Osteoblast (primary cell): ENCODE data around the gene GRIA4. TPM values are rescaled to one million over a fixed set of nuclear protein-coding genes. Genes with fewer than 3 reads are reported as not detected.

ENCODE experiments used
- DNase-seq: peaks from one replicate; pipeline ENCODE4 v3.0.0; 2011; ENCODE audit warnings: low spot score, mixed read lengths; ENCODE audit not compliant: insufficient read length; ENCODE audit errors: missing footprints
- H2AFZ ChIP-seq: 2 replicates; pipeline ENCODE4 v1.6.0; 2011; ENCODE audit warnings: mild to moderate bottlenecking, low read length
- H3K27ac ChIP-seq: 2 replicates; pipeline ENCODE4 v1.5.1; 2011; ENCODE audit warnings: mild to moderate bottlenecking, low read depth, low read length, moderate library complexity
- H3K27me3 ChIP-seq: 2 replicates; pipeline ENCODE4 v1.6.0; 2012; ENCODE audit warnings: mild to moderate bottlenecking, control low read depth, inconsistent platforms, low read length, moderate library complexity; ENCODE audit not compliant: insufficient read depth
- H3K36me3 ChIP-seq: 2 replicates; pipeline ENCODE4 v1.5.1; 2011; ENCODE audit warnings: mild to moderate bottlenecking, low read length, control low read depth, moderate library complexity; ENCODE audit not compliant: insufficient read depth
- H3K4me1 ChIP-seq: 2 replicates; pipeline ENCODE4 v1.5.1; 2011; ENCODE audit warnings: mild to moderate bottlenecking, low read length, control low read depth, moderate library complexity; ENCODE audit not compliant: insufficient read depth
- H3K4me2 ChIP-seq: 2 replicates; pipeline ENCODE4 v1.6.0; 2011; ENCODE audit warnings: mild to moderate bottlenecking, low read length; ENCODE audit not compliant: insufficient read depth
- H3K4me3 ChIP-seq: fragments of 200-600 bp; sonication (generic); 3 replicates; pipeline ENCODE4 v1.5.1; 2012; ENCODE audit warnings: mild to moderate bottlenecking, low read length, inconsistent platforms; ENCODE audit not compliant: insufficient read depth
- H3K79me2 ChIP-seq: 2 replicates; pipeline ENCODE4 v1.6.0; 2012; ENCODE audit warnings: mild to moderate bottlenecking, low read length, control low read depth, inconsistent platforms; ENCODE audit not compliant: insufficient read depth
- H3K9me3 ChIP-seq: 2 replicates; pipeline ENCODE4 v1.5.1; 2011; ENCODE audit warnings: low read depth, low read length, control low read depth
- H4K20me1 ChIP-seq: 2 replicates; pipeline ENCODE4 v1.6.0; 2012; ENCODE audit warnings: mild to moderate bottlenecking, low read length, control low read depth; ENCODE audit not compliant: insufficient read depth
- CTCF ChIP-seq: IDR thresholded peaks from 2 replicates; pipeline ENCODE4 v1.5.1; 2011; ENCODE audit warnings: mild to moderate bottlenecking, low read depth, low read length, moderate library complexity; ENCODE audit errors: extremely low read depth
- total RNA-seq: library from RNA; depleted of rRNA; stranded (reverse); fragments of >200 nt; gene quantifications from 2 replicates; pipeline ENCODE4 v1.2.3, GENCODE V29; 2012

Gene GRIA4
- total RNA-seq, 1 donor = not detected

GRCh38 chr11:105881027-105881426, 271.2 kb downstream of the GRIA4 start:
- no peak for TF ChIP-seq CTCF
- Histone ChIP-seq H3K27me3 (no peaks in the 10 kb centered on the region), H3K4me2 (no peak overlapping the region), H3K36me3 (no peaks in the 10 kb centered on the region), H4K20me1 (no peaks in the 10 kb centered on the region), H3K4me3 (no peak overlapping the region), H3K79me2 (no peaks in the 10 kb centered on the region), H3K4me1 (no peaks in the 10 kb centered on the region), H2AFZ (no peak overlapping the region), H3K27ac (no peak overlapping the region), H3K9me3 (no peaks in the 10 kb centered on the region)
- no peak for DNase-seq

GRCh38 chr11:105884436-105884835, 274.6 kb downstream of the GRIA4 start:
- no peaks in the 10 kb centered on the region for H3K4me1 ChIP-seq
- TF ChIP-seq CTCF = no peak
- H3K9me3 ChIP-seq = no peaks in the 10 kb centered on the region
- no peak overlapping the region for H3K4me3 ChIP-seq
- no peaks in the 10 kb centered on the region for H3K36me3 ChIP-seq
- no peaks in the 10 kb centered on the region for H3K27me3 ChIP-seq
- H2AFZ ChIP-seq = no peak overlapping the region
- no peaks in the 10 kb centered on the region for H4K20me1 ChIP-seq
- no peak overlapping the region for H3K4me2 ChIP-seq
- no peaks in the 10 kb centered on the region for H3K79me2 ChIP-seq
- no peak overlapping the region for H3K27ac ChIP-seq
- no peak for DNase-seq

- Histone ChIP-seq H3K79me2 (no peaks in the 10 kb centered on the region), H2AFZ (no peak overlapping the region), H4K20me1 (no peaks in the 10 kb centered on the region), H3K9me3 (no peaks in the 10 kb centered on the region), H3K4me2 (no peak overlapping the region), H3K4me3 (no peak overlapping the region), H3K27me3 (no peaks in the 10 kb centered on the region), H3K4me1 (no peaks in the 10 kb centered on the region), H3K27ac (no peak overlapping the region), H3K36me3 (no peaks in the 10 kb centered on the region)
- TF ChIP-seq CTCF = no peak
- DNase-seq = no peak
Observed at GRCh38 chr11:105891685-105892084, 281.8 kb downstream of the GRIA4 start.

GRCh38 chr11:105897161-105897560, 287.3 kb downstream of the GRIA4 start:
- Histone ChIP-seq H3K4me1 (no peaks in the 10 kb centered on the region), H3K36me3 (no peaks in the 10 kb centered on the region), H3K27me3 (no peaks in the 10 kb centered on the region), H3K79me2 (no peaks in the 10 kb centered on the region), H3K9me3 (no peaks in the 10 kb centered on the region), H4K20me1 (no peaks in the 10 kb centered on the region), H3K4me3 (no peak overlapping the region), H3K27ac (no peak overlapping the region), H3K4me2 (no peak overlapping the region), H2AFZ (no peak overlapping the region)
- TF ChIP-seq CTCF = no peak
- no peak for DNase-seq
